ENCODE results near the gene UBXN11.

DNA sequence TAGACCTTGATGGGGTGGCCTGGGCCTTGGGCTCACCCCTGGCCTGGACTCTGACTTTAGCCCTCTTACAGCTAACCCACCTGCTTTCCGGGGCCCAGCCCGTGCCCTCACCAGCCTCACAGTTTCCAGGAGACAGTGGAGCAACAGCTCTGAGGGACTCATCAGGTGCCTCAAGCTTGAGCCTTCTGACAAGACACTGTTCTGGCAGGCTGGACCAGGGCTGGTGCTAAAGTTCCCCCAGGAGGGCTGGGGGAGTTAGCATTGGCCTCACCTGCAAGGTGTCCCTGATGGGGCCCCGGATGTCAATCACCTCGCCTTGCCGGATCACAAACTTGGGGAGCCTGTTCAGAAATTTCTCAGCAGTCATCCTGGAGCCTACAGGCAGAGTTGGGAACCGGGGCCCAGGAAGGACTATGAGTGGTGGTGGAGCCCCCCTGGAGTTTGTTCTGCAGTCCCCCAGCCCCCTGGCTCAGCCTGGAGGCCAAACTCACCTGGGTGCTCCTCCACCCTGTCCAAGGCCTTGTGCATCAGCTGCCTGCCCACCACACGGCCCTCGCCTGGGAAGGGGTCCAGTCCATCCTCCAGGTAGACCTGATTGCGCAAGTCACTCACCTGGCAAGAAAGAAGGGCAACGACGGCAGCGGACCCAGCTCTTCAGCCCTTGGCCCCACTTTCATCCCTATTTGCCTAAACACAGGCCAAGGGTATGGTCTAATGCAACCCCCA lies 22.4 kb downstream of the UBXN11 start:
- TF ChIP-seq POLR2A (IDR thresholded peaks at IDR 0.05) (no peak), POLR2AphosphoS5 (IDR thresholded peaks at IDR 0.05) (no peak)
- TF ChIP-seq, protein P1, sequence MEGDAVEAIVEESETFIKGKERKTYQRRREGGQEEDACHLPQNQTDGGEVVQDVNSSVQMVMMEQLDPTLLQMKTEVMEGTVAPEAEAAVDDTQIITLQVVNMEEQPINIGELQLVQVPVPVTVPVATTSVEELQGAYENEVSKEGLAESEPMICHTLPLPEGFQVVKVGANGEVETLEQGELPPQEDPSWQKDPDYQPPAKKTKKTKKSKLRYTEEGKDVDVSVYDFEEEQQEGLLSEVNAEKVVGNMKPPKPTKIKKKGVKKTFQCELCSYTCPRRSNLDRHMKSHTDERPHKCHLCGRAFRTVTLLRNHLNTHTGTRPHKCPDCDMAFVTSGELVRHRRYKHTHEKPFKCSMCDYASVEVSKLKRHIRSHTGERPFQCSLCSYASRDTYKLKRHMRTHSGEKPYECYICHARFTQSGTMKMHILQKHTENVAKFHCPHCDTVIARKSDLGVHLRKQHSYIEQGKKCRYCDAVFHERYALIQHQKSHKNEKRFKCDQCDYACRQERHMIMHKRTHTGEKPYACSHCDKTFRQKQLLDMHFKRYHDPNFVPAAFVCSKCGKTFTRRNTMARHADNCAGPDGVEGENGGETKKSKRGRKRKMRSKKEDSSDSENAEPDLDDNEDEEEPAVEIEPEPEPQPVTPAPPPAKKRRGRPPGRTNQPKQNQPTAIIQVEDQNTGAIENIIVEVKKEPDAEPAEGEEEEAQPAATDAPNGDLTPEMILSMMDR (IDR thresholded peaks at IDR 0.05), result no peak
